Ovary (tissue), 9 donors: ENCODE results near the gene GRIK1. TPM values are rescaled to one million over a fixed set of nuclear protein-coding genes. Genes with fewer than 3 reads are reported as not detected.

Source experiments
- DNase-seq, 5 donors: peaks; one replicate each; pipeline ENCODE4 v3.0.0-alpha.2; 2019 to 2020
- H3K27ac ChIP-seq, 2 donors: fragments of 200-600 bp; one replicate each; pipeline versions ENCODE4 v1.5.1 to v1.8.0; 2019 to 2022
- H3K27me3 ChIP-seq: fragments of 200-600 bp; one replicate; pipeline ENCODE4 v1.8.0; 2022
- H3K36me3 ChIP-seq: fragments of 200-600 bp; sonication (generic); one replicate; pipeline ENCODE4 v1.5.1; 2019
- H3K4me1 ChIP-seq: one replicate; pipeline ENCODE4 v1.8.1; 2013; ENCODE audit warnings: mild to moderate bottlenecking, moderate library complexity; ENCODE audit not compliant: insufficient read depth
- H3K4me3 ChIP-seq: fragments of 200-600 bp; sonication (generic); one replicate; pipeline ENCODE4 v1.5.1; 2017
- H3K9me3 ChIP-seq, 2 donors: fragments of 200-600 bp in 1 of 2; sonication (generic) in 1 of 2; one replicate each; pipeline versions ENCODE4 v1.5.1 to v1.8.1; 2013 to 2019; ENCODE audit warnings: mild to moderate bottlenecking in 1 of 2, moderate library complexity in 1 of 2
- EP300 ChIP-seq: sonication (generic); formaldehyde crosslinking; IDR thresholded peaks from one replicate; pipeline ENCODE4 v1.6.1; 2017; ENCODE audit warnings: antibody characterized with exemption
- POLR2A ChIP-seq: fragments of 450-650 bp; IDR thresholded peaks from one replicate; pipeline ENCODE4 v1.6.1; 2017; ENCODE audit warnings: antibody characterized with exemption, mild to moderate bottlenecking, moderate library complexity
- WGBS, 3 donors: extraction: QIAGEN DNeasy Blood & Tissue Kit in 1 of 3; methylation state at CpG; one replicate each; pipeline versions ENCODE4 v1.1.5 to v1.1.7; 2013 to 2017; 5-methylcytosine and 5-hydroxymethylcytosine counted together
- intact Hi-C, 4 donors: fragments of 100-400 bp; cut with DNase I; formaldehyde crosslinking; loops; one replicate each; pipeline versions ENCODE4 v1.11.0 to v1.15.1; 2022 to 2023
- polyA plus RNA-seq, 2 donors: library from polyadenylated mRNA; stranded (reverse); fragments of 200-250 nt in 1 of 2; fragments of 350-450 nt in 1 of 2; fragmentation: Illumina TruSeq in 1 of 2; extraction: RNeasy Lipid Tissue Mini Kit (QIAGEN cat#74804) in 1 of 2; gene quantifications; one replicate each; pipeline ENCODE4 v1.2.3, GENCODE V29; 2013 to 2014
- total RNA-seq, 7 donors: library from RNA; depleted of rRNA in 2 of 7; stranded (reverse); fragments of >200 nt in 2 of 7; fragmentation: NEBNext Ultra II Directional in 3 of 7; extraction: Animal tissue kit (Norgen Biotek cat#: 25700) in 3 of 7; gene quantifications; one replicate each; pipeline versions ENCODE4 v1.1.0 to v1.2.4, GENCODE V29; 2016 to 2023
- TF ChIP-seq, protein P1 (sequence below), 3 donors: fragments of 450-650 bp in 2 of 3; fragments of 200-600 bp in 1 of 3; IDR thresholded peaks; one replicate each; pipeline versions ENCODE4 v1.5.1 to v1.8.0; 2016 to 2022; ENCODE audit warnings: antibody characterized with exemption in 3 of 3, mild to moderate bottlenecking in 1 of 3
- donor health status: DM: no; HTN: no; CAD: no; lungs with moderate emphysema.
- donor health status: DM: no; HTN: no; CAD: no.
- donor health status: Bipolar disorder and iron deficiency.
- donor health status: DM: yes; HTN: yes; CAD: no.
- donor health status: DM: no; HTN: no; CAD: no.
- donor health status: DM: yes; HTN: yes; CAD: no.

Gene GRIK1
- total and polyA plus RNA-seq, 9 donors = 0.15 to 1.3 (median 0.34) TPM; not detected in 4

DNA sequence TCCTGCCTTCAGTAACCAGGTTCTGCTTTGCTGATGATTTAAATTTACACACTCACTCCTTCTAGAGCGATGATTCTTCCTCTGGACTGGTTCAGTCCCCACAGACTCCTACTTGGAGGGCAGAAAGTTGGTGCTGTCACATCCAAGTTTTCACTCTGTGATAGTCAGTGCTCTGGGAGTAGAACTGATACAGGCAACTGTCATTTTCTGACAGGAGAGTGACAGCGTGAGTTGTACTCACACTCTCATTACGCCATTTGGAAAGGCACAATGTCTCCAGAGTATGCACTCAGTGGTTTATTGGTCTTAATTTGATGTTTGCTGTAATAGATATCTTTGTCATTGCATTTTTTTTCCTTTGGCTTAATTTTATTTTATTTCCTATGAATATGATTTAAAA lies 96.0 kb downstream of the GRIK1 start:
- WGBS, 3 donors = 97 to 99% (median 98%) methylated on average over 3 of the region's 3 CpGs
- intact Hi-C loops = no loop called here
- no peak overlapping the region for H3K4me3 ChIP-seq
- H3K9me3 ChIP-seq = no peaks in the 10 kb centered on the region
- H3K27me3 ChIP-seq = no peaks in the 10 kb centered on the region
- H3K36me3 ChIP-seq = no peaks in the 10 kb centered on the region
- DNase-seq = no peak
- H3K4me1 ChIP-seq = no peaks in the 10 kb centered on the region
- TF ChIP-seq, protein P1, sequence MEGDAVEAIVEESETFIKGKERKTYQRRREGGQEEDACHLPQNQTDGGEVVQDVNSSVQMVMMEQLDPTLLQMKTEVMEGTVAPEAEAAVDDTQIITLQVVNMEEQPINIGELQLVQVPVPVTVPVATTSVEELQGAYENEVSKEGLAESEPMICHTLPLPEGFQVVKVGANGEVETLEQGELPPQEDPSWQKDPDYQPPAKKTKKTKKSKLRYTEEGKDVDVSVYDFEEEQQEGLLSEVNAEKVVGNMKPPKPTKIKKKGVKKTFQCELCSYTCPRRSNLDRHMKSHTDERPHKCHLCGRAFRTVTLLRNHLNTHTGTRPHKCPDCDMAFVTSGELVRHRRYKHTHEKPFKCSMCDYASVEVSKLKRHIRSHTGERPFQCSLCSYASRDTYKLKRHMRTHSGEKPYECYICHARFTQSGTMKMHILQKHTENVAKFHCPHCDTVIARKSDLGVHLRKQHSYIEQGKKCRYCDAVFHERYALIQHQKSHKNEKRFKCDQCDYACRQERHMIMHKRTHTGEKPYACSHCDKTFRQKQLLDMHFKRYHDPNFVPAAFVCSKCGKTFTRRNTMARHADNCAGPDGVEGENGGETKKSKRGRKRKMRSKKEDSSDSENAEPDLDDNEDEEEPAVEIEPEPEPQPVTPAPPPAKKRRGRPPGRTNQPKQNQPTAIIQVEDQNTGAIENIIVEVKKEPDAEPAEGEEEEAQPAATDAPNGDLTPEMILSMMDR (IDR thresholded peaks at IDR 0.05) = no peak
- TF ChIP-seq EP300 = no peak
- no peak for TF ChIP-seq POLR2A
- H3K27ac ChIP-seq = no peak overlapping the region

DNA sequence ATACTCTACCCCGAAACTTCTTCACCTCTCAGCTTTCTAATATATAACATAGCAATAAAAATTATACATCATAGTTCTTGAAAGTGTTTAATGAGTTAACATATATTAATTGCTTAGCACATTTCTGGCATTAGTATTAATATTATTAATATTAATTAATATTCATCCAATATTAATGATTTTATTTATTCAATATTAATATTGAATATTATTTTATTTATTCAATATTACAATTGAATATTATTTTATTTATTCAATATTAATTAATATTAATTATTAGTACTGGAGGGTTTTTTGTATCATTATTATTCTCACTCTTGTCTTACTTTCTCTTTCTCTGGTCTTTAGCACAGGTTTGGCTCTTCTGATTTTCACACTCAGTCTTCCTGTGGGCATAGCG lies 105.2 kb downstream of the GRIK1 start:
- no peaks in the 10 kb centered on the region for H3K27me3 ChIP-seq
- 45 to 74% (median 48%) methylated on average over 2 of the region's 2 CpGs for WGBS, 3 donors
- TF ChIP-seq, protein P1 (IDR thresholded peaks at IDR 0.05) = no peak
- no peak for TF ChIP-seq POLR2A
- no peak for TF ChIP-seq EP300

DNA sequence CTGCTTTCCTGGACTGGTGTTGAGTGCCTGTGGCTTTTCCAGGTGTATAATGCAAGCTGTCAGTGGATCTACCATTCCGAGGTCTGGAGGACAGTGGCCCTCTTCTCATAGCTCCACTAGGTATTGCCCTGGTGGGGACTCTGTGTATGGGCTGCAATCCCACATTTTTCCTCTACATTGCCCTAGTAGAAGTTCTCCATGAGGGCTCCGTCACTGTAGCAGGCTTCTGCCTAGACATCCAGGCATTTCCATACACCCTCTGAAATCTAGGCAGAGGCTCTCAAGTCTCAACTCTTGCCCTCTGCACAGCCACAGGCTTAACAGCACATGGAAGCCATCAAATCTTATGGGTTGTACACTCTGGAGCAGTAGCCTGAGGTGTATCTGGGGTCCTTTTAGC lies 107.6 kb downstream of the GRIK1 start:
- 89 to 96% (median 91%) methylated on average over 2 of the region's 2 CpGs for WGBS, 3 donors
- no peak overlapping the region for H3K27ac ChIP-seq
- H3K27me3 ChIP-seq = no peaks in the 10 kb centered on the region
- TF ChIP-seq POLR2A (no peak), EP300 (no peak)
- TF ChIP-seq, protein P1 (IDR thresholded peaks at IDR 0.05) = no peak
- intact Hi-C loops = no loop called here
- DNase-seq = no peak
- no peak overlapping the region for H3K4me3 ChIP-seq
- H3K9me3 ChIP-seq = peaks cover 0 to 2% of the 10 kb centered on the region in 2 donors
- no peaks in the 10 kb centered on the region for H3K36me3 ChIP-seq
- H3K4me1 ChIP-seq = no peaks in the 10 kb centered on the region

More for the DNA sequence above, 105.2 kb downstream of the GRIK1 start:
- Histone ChIP-seq H3K27ac (no peak overlapping the region), H3K4me3 (no peak overlapping the region), H3K9me3 (peaks cover 0 to 2% of the 10 kb centered on the region in 2 donors), H3K36me3 (no peaks in the 10 kb centered on the region), H3K4me1 (no peaks in the 10 kb centered on the region)
- intact Hi-C loops = no loop called here
- DNase-seq = no peak

DNA sequence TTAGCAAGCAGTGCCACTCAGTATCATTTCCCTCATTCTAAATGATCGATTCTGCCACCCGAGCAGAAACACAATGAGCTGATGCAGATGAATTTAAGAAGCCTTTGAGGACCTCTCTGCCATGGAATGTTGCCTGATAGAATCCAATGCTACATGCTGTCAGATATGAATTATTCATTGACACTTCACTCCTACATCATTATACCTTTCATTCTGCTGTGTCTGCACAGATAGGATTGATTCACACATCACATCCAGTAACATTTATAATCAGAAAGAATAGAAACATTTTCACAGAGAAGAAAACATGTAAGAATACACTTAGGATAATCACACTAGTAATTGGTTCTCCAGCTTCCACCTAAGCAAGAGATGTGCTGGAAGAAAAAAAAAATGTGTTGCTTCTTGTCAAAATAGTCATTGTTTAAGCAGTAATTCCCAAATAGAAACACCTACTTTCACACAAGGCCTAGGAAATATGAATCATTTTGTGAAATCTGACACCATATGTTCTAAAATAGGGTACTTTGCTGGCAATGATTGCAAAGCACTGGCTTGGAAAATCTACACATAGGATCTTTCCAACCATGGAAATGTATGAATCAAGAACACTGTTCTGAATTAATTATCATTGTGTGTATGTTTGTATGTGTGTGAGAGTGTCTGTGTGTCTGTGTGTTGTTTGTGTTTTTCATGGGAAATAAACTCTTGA lies 110.1 kb downstream of the GRIK1 start:
- no peak for DNase-seq
- WGBS, 3 donors = 77 to 79% (median 79%) methylated on average over 2 of the region's 2 CpGs
- TF ChIP-seq, protein P1 (IDR thresholded peaks at IDR 0.05) = no peak
- no peak for TF ChIP-seq EP300
- TF ChIP-seq POLR2A = no peak
- H3K36me3 ChIP-seq = no peaks in the 10 kb centered on the region
- no peaks in the 10 kb centered on the region for H3K4me1 ChIP-seq
- no peak overlapping the region for H3K4me3 ChIP-seq
- H3K27ac ChIP-seq = no peak overlapping the region
- H3K27me3 ChIP-seq = no peaks in the 10 kb centered on the region
- H3K9me3 ChIP-seq = peaks cover 0 to 2% of the 10 kb centered on the region in 2 donors
- intact Hi-C loops = no loop called here
